ENCODE results near the gene CPNE1. TPM values are rescaled to one million over a fixed set of nuclear protein-coding genes. Genes with fewer than 3 reads are reported as not detected.
A peak's percentile ranks its signal among the peaks of the same experiment; 100 is the strongest.

Gene CPNE1
- total RNA-seq, 2 donors from 2014 or later: 269 to 280 TPM

DNA sequence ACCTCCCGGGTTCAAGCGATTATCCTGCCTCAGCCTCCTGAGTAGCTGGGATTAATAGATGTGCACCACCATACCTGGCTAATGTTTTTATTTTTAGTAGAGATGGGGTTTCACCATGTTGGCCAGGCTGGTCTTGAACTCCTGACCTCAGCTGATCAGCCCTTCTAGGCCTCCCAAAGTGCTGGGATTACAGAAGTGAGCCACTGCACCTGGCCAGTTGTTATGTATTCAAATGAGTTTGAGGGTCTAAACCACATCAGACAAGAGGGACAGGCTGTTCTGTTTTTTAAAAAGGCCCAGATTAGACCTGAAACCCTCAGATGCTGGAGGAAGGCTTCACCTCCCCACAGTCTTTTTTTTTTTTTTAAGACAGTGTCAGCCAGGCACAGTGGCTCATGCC is 53.2 kb downstream of the CPNE1 start:
- no peak overlapping the region for H3K27ac Mint-ChIP-seq
- H3K4me1 Mint-ChIP-seq: peaks cover 5% of the 10 kb centered on the region
- ATAC-seq (replicated peaks): no peak
- H3K4me3 Mint-ChIP-seq: no peak overlapping the region
- H3K36me3 Mint-ChIP-seq (ENCODE audit: low read depth): no peaks in the 10 kb centered on the region
- no peaks in the 10 kb centered on the region for H3K9me3 Mint-ChIP-seq
- no peaks in the 10 kb centered on the region for H3K27me3 Mint-ChIP-seq

DNA sequence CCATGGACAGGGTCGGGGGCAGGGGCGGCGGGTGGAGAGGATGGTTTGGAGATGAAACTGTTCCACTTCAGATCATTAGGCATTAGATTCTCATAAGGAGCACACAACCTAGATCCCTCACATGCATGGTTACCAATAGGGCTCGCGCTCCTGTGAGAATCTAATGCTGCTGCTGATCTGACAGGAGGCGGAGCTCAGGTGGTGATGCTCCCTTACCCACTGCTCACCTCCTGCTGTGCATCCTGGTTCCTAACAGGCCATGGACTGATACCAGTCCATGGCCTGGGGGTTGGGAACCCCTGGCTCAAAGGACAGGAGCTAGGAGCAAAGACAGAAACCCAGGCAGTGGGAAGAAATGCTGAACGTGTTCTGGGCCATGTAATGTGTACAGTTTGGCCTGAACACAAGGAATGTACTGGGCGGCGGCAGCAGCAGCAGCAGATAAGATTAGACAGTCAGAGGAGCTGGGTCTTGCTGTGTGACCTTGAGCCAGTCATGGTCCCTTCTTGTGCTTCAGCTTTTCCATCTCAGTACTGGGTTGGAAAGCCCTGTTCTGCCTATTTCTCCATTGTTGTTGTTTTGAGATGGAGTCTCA is 53.8 kb downstream of the CPNE1 start:
- Mint-ChIP-seq H3K9me3 (no peaks in the 10 kb centered on the region), H3K27ac (no peak overlapping the region), H3K4me1 (peaks cover 5% of the 10 kb centered on the region), H3K27me3 (no peaks in the 10 kb centered on the region), H3K4me3 (no peak overlapping the region), H3K36me3 (ENCODE audit: low read depth) (no peaks in the 10 kb centered on the region)
- no peak for ATAC-seq (replicated peaks)

DNA sequence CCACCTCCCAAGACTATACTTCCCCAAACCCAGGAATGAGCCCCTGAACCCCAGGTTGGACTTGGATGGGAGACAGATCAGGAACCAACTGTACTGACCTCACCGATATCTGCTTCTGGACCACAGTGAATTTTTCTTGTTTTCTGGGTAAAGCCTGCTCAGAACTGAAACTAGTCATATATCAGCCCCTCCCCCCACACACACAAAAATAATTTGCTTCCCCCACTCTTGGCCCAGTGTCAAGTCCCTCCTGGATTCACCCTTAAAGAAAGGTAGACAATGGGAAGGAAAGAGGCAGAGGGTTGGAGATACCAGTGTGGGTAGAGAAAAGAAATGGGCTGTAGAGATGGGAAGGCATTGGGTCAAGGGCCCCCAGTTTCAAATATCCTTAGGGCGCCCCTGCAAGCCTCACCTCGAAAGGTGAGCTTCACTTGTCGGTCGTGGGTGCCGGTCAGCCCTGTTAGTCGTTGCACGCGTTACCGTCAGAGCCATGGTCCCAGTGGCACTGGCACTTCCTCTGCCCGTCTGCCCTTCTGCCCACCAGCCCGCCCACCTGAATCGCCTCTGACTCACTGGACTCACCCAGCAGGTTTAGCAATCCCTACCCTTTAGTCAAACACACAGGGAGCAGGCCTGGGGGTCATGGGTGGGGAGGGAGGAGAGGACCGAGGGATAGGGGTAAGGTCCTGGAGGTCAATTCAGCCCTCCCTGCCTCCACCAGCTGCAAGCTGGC is 57.5 kb downstream of the CPNE1 start:
- Mint-ChIP-seq H3K4me1 (no peaks in the 10 kb centered on the region), H3K27ac (no peak overlapping the region), H3K9me3 (no peaks in the 10 kb centered on the region), H3K27me3 (peaks cover 3% of the 10 kb centered on the region), H3K4me3 (no peak overlapping the region), H3K36me3 (ENCODE audit: low read depth) (no peaks in the 10 kb centered on the region)
- ATAC-seq (replicated peaks): no peak

DNA sequence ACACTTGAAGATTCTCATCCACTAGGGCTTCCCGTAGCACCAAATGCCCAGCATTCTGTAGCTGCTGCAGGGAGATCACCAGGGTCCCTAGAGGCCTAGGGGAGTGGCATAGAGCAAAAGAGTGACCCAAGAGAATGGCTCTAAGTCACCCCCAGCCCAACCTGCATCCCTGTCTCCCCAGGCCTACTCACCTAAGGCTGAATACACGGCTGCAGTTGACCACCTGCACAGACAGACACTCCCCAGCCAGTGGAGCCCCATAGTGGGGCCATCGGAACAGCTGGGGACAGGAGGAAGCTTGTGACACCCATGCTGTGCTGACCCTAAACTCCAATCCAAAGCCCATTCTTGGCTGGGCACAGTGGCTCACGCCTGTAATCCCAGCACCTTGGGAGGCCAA is 58.6 kb downstream of the CPNE1 start:
- no peak overlapping the region for H3K4me3 Mint-ChIP-seq
- H3K27me3 Mint-ChIP-seq: peaks cover 4% of the 10 kb centered on the region
- no peaks in the 10 kb centered on the region for H3K36me3 Mint-ChIP-seq (ENCODE audit: low read depth)
- no peak for ATAC-seq (replicated peaks)
- H3K4me1 Mint-ChIP-seq: no peaks in the 10 kb centered on the region
- H3K9me3 Mint-ChIP-seq: no peaks in the 10 kb centered on the region
- no peak overlapping the region for H3K27ac Mint-ChIP-seq

DNA sequence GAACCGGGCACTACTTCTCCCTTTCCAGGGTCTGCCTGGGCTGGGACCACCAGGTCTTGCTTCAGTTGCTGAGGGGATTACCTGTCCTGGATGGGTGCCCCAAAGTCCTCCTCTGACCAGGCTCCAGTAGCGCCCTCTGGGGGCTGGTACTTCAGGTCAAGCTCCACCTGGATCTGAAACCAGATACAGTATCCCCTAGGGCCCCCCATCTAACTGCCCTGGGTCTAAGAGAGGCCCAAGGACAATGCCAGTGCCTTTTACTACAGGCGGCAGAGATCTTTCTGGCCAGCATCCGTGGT is 60.3 kb downstream of the CPNE1 start:
- H3K27ac Mint-ChIP-seq: no peak overlapping the region
- H3K9me3 Mint-ChIP-seq: no peaks in the 10 kb centered on the region
- H3K4me1 Mint-ChIP-seq: no peaks in the 10 kb centered on the region
- no peak for ATAC-seq (replicated peaks)
- no peaks in the 10 kb centered on the region for H3K36me3 Mint-ChIP-seq (ENCODE audit: low read depth)
- peaks cover 8% of the 10 kb centered on the region for H3K27me3 Mint-ChIP-seq
- H3K4me3 Mint-ChIP-seq: no peak overlapping the region

DNA sequence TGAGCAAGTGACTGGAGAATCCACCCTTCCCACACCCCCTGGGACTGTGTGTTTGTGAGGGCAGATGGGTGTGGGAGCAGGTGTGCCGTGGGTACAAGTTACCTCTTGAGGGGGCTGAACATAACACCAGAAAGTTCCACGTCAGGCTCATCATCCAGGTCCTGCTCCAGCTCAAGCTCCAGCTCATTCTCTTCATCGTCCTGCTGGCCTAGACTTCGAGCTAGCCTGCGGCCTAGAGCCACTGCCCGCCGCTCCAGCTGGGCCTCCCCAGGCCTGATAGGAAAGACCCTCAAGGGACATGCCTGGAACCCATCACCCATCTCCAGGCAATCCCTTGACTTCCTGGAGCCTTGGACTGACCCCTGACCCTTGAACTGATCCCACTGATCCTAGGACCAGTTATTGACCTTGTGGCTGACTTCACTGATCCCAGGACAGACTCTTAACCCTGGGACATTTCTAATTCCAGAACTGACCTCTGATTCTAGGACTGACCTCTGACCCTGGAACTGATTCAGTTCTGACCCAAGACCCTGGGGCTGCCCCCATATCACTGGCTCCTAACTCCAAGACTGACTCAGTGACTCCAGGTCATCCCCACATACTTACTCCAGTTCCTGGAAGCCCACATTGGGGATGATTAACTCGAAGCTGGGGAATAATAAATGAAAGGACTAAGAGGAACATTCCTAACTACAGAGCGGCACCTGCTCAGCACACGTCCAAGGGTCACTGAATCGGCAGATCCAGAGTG is 60.8 kb downstream of the CPNE1 start:
- Mint-ChIP-seq H3K4me1 (no peaks in the 10 kb centered on the region), H3K27ac (no peak overlapping the region), H3K36me3 (ENCODE audit: low read depth) (no peaks in the 10 kb centered on the region), H3K9me3 (no peaks in the 10 kb centered on the region), H3K27me3 (peaks cover 8% of the 10 kb centered on the region), H3K4me3 (peak overlapping the region; percentile 75)
- ATAC-seq (replicated peaks): no peak

DNA sequence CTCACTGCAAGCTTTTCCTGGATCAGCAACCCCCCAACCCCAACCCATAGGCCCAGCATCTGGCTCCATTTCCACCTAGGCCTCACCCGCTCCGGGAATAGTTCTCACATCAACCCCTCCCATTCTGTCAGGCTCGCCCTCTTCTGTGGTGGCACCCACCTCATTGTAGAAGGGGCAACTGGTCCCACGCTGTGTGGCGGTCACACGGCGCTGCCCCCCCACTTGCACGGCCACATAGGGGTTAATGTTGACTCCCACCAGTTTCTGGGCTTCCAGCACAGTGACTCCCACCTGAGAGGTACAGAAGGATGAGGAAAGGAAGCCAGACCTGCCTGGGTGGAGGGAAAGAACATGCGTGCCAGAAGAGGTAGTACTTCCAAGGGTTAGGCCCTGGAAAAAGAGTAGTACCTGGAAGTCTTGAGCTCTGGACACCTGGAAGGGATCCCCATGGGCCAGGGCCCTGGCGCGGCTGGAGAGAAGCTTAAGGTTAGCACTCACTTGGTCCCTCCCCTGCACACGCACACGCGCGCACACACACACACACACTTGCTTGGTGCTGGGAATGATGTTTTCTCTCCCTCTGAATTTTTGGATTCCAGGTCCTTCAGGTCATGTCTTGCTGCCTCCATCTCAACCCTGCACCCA is 61.7 kb downstream of the CPNE1 start:
- H3K4me1 Mint-ChIP-seq: no peaks in the 10 kb centered on the region

DNA sequence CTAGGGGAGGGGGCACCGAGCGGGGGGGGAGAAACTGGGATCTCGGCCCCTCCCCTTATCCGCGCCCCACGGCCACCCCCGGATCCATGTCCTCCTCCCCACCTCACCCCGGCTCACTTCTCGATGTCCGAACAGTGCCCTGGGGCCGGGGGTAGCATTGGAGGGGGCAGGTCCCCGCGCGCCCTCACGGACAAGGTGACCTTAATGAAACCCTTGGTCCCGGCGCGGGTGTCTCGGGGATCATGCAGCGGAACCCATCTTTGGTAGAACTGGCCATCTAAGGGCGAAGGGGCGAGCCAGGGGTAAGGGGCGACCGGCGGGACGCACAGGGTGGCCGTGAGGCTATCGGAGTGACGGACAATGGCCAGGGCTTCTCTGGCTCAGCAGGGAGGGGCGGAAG is 62.7 kb downstream of the CPNE1 start:
- H3K27ac Mint-ChIP-seq: no peak overlapping the region
- peak overlapping the region; percentile 75 for H3K4me3 Mint-ChIP-seq
- H3K36me3 Mint-ChIP-seq (ENCODE audit: low read depth): no peaks in the 10 kb centered on the region
- peaks cover 12% of the 10 kb centered on the region for H3K27me3 Mint-ChIP-seq
- ATAC-seq (replicated peaks): no peak
- H3K4me1 Mint-ChIP-seq: no peaks in the 10 kb centered on the region
- H3K9me3 Mint-ChIP-seq: no peaks in the 10 kb centered on the region

More for the DNA sequence above, 61.7 kb downstream of the CPNE1 start:
- H3K4me3 Mint-ChIP-seq: peak overlapping the region; percentile 75
- no peak for ATAC-seq (replicated peaks)
- no peak overlapping the region for H3K27ac Mint-ChIP-seq
- no peaks in the 10 kb centered on the region for H3K9me3 Mint-ChIP-seq
- peaks cover 12% of the 10 kb centered on the region for H3K27me3 Mint-ChIP-seq
- H3K36me3 Mint-ChIP-seq (ENCODE audit: low read depth): no peaks in the 10 kb centered on the region

DNA sequence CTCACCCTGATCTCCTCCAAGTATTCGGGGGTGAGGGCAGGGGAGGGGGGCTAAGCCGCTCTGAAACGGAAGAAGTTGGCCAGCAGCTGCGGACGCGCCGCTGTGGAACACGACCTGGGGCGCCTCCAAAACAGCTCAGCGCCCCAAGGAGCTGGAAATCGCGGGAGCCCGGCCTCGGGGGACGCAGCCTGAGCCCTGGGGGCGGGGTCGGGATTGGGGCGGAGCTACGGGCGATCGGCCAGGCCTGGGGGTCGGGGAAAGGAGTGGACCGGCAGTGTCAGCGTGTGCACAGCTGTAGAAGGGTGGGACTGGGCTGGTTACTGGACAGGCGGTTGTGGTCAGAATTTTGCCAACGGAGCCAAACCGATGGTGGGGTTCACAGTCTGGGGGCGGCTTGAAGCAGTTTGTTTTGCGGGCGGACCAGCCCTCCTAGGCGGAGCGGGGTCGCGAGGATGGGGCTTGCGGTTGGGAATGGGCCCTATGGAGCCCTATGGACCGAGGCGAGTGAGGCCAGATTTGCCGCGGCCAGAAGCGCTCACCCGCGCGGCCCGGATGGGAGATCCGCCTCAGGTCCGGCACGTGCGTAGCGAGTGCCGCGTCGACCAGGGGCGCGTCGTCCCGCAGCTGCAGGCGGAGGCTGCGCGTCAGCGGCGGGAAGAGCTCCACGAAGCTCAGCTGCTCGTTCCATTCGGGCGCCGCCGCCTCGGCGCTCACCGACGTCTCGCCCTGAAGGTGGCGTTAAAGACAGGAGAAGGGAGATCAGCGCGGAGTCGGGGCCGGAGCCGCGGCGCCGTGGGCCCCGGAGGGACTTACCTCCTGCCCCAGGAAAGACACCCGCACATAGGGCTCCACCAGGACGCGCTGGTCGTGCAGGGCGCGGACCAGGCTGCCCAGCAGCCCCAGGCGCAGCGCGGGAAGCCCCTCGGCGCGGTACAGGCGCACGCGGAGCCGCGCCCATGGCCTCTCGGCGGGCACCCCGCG is 63.4 kb downstream of the CPNE1 start:
- no peaks in the 10 kb centered on the region for H3K4me1 Mint-ChIP-seq
- H3K27ac Mint-ChIP-seq: no peak overlapping the region
- no peaks in the 10 kb centered on the region for H3K9me3 Mint-ChIP-seq
- no peaks in the 10 kb centered on the region for H3K36me3 Mint-ChIP-seq (ENCODE audit: low read depth)
- H3K27me3 Mint-ChIP-seq: peaks cover 12% of the 10 kb centered on the region
- ATAC-seq (replicated peaks): peak; percentile 94
- H3K4me3 Mint-ChIP-seq: peak overlapping the region; percentile 75

DNA sequence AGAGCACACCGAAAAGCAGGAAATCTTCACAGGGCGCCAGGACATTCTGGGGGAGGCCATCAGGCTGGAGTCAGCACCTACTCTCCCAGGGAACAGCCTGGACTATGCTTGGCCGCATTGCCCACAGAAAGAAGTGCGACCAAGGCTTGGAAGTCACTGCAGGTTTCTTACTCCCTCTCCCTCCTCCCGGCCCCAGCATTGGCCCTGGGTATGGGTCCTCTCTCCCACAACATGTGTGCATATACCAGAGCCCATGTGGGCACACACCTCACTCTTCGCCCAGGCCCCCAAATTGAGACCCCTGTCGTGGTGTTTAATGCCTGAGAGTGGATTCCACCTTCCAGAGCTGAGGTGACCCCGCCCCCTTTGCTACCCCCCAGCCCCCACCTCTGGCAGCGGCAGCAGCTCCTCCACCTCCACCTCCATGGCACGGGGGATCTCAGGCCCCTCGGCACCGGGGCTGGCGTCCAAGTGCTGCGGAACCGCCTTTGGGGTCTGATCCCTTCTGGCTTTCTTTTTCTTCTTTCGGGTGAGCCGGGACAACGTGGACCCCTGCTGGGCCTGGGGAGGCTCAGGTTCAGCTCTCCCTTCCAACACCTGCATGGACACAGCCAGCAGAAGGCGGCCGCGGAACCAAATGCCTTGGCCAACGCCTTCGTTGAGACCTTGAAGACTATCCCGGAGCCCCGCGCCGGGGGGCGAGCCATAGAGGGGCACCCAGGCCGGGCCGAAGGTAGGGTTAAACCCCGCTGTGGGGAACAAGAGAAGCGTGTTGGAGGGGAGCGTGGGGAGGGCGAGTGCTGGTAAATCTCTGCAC is 64.3 kb downstream of the CPNE1 start:
- no peaks in the 10 kb centered on the region for H3K36me3 Mint-ChIP-seq (ENCODE audit: low read depth)
- no peaks in the 10 kb centered on the region for H3K9me3 Mint-ChIP-seq
- no peaks in the 10 kb centered on the region for H3K4me1 Mint-ChIP-seq
- H3K27me3 Mint-ChIP-seq: peaks cover 12% of the 10 kb centered on the region
- H3K4me3 Mint-ChIP-seq: peak overlapping the region; percentile 75
- H3K27ac Mint-ChIP-seq: no peak overlapping the region
- ATAC-seq (replicated peaks): no peak

DNA sequence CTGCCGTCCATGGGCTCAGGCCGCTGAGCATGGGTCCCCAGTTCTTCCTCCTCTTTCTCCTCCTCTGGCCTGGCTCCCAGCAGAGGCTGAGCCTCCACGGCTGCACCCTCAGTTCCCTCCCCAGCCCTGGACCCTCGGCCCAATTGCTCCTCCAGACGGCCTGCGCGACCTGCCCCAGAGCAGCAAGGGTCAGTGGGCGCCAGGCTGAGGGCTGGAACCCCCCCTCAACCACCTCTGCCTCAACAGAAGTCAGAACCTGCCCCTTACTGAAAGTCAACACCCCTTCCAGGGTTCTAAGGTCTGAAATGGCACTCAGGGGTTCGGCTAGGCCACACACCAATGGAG is 65.0 kb downstream of the CPNE1 start:
- H3K27me3 Mint-ChIP-seq: peaks cover 12% of the 10 kb centered on the region
- no peaks in the 10 kb centered on the region for H3K4me1 Mint-ChIP-seq
- no peak for ATAC-seq (replicated peaks)
- no peaks in the 10 kb centered on the region for H3K9me3 Mint-ChIP-seq
- no peaks in the 10 kb centered on the region for H3K36me3 Mint-ChIP-seq (ENCODE audit: low read depth)
- no peak overlapping the region for H3K4me3 Mint-ChIP-seq
- H3K27ac Mint-ChIP-seq: no peak overlapping the region

DNA sequence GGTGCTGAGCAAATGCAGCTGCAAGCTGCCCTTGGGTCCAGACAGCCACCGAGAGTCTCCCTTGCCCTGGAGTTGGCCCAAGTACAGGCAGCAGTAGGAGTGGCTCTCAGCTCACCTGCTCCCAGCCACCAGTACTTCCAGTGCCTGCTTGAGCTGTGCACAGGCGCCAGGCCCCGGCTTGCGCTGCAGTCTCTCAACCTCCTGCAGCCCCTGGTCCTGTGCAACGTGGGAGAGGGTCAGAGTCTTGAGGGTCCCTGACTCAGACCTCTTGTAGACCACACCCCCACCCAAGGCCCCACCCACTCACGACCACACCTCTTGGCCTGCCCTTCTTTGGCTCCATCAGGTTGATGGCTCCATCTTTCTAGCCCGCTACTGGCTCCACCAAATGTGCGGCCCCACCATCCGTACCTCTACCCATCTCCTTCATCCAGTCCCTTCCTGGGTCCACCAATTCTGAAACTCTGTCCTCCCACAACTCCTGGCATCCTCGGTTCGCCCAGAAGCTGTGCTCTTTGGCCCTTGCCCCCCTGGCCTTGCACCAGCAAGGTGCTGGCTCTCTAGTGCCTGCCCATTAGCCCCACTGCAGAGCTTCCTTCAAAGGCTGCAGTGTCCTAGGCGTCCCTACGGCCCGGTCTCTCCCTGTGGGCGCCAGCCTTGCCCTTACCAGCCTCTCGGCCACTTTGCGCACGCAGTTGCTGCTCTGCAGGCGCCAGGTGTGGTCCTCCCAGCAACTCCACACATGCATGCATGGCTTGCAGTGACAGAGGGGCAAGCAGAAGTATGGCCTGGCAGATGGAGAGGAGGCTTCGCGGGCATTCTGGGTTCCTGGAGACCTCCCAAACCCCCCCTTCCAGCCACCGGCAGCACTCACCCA is 65.6 kb downstream of the CPNE1 start:
- Mint-ChIP-seq H3K27me3 (peaks cover 12% of the 10 kb centered on the region), H3K27ac (no peak overlapping the region), H3K36me3 (ENCODE audit: low read depth) (no peaks in the 10 kb centered on the region), H3K4me3 (no peak overlapping the region), H3K4me1 (no peaks in the 10 kb centered on the region), H3K9me3 (no peaks in the 10 kb centered on the region)
- no peak for ATAC-seq (replicated peaks)

DNA sequence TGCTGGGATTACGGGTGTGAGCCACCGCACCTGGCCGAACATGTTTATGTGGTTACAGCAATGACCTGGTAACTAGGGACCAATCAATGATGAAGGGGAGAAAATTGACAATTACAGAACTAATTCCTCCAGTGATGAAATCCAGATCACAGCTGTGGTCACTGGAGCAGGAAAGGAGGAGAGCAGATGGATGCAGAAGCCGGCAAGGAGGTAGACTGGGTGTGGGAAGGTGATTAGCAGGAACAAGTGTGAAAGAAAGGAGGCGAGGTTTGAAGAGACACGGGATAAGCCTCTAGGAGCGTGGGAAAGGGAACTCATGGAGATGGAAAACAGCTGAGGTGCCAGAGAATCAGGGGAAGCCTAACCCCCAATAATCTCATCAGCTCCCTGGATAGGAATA is 66.2 kb downstream of the CPNE1 start:
- Mint-ChIP-seq H3K27ac (no peak overlapping the region), H3K27me3 (peaks cover 12% of the 10 kb centered on the region), H3K4me3 (no peak overlapping the region), H3K36me3 (ENCODE audit: low read depth) (no peaks in the 10 kb centered on the region), H3K4me1 (no peaks in the 10 kb centered on the region), H3K9me3 (no peaks in the 10 kb centered on the region)
- ATAC-seq (replicated peaks): no peak

Measured in activated T-helper 17 cell treated with anti-CD3 and anti-CD28 coated beads, Interleukin-2, amount 50 U/mL, for 72 hours (primary cell).